ENCODE measurements around the gene CEP85L.

DNA sequence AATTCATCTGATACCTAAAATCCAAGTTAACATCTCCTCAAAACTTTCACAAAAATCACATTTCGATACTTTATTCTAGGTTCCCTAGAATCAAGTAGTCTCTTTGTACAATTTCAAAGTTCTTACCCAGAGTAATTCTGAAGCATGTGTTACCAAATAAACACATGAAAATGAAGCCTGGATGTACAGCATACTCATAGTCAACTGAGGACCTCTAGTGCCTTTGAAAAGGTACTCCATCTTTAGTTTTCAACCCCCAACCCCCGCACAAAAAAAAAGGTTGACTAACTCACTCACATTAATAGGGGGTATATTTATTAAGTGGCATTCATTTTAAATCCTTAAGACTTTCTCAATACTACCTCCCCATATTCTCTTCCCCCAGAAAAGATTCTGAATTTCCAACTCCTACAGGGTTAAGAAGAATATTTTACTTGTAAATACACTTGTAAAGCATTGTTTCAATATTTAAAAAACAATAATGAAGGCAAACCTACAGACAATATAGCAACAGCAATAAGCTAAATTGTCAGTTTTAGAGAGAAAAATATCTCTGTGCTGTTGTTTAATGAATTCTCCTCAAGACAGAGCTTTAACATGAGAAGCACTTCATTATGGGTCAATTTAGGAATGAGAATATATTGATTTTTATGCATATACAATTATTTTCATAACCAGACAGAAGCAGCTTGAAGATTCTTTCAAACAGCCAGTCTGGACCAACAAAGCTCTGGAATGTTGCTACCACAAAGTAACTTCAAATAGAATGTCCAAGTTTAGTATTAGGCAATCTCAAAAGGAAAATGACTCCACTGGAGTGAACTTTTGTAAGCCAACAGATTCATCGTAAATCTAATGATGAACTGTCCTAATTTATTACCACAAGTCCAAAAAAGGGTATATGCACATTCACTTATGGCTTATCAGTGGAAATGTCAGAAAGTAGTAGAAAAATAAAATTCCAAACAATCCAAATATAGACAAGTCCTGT is 100.0 kb downstream of the CEP85L start:
- TF ChIP-seq EZH2 (IDR thresholded peaks at IDR 0.05; ENCODE audit: insufficient read depth, poor library complexity, severe bottlenecking): no peak
- no peak for TF ChIP-seq EZH2phosphoT487 (IDR thresholded peaks at IDR 0.05; ENCODE audit: insufficient read depth, low read depth)
